Measurements from ENCODE around the gene WDR37. TPM values are rescaled to one million over a fixed set of nuclear protein-coding genes. Genes with fewer than 3 reads are reported as not detected.
A peak's percentile ranks its signal among the peaks of the same experiment; 100 is the strongest.

Gene WDR37
- total RNA-seq, 1 donor from 2014 or later: 10.9 TPM

DNA sequence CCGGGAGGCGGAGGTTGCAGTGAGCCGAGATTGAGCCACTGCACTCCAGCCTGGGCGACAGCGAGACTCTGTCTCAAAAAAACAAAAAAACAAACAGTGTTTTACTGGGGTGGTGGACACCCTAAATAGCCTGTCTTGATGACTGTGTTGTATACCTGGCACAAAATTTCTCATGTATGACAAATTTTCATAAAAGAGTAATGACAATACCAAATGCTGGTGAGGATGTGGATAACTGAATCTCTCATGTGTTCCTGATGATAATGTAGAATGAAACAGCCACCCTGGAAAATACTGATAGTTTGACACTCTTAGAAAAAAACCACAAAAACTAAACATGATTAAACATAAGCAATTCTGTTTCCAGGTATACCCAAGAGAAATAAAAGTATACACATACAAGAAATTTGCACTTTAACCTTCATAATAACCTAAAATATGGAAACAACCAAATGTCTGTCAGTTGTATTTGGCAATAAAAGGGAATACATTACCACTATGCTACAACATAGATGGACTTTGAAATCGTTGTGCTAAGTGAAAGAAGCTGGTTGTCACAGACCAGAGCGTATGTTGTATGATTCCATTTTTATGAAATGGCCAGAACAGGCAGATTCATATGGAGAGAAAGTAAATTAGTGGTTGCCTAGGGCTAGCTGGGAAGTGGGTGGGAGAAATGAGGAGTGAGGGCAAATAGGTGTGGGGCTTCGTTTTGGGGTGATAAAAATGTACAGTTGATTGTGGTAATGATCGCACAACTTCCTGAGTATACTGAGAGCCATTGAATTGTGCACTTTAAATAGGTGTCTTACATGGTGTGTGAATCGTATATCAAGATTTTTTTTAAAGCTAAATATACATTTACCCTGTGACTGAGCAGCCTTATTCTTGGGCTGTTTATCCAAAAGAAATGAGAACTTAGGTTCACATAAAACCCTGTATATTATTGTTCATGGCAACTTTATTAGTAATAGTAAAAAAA lies 12.5 kb downstream of the WDR37 start:
- H3K9me3 Mint-ChIP-seq (ENCODE audit: low read depth): no peaks in the 10 kb centered on the region
- no peaks in the 10 kb centered on the region for H3K27me3 Mint-ChIP-seq (ENCODE audit: low read depth)
- TF ChIP-seq, protein P1, sequence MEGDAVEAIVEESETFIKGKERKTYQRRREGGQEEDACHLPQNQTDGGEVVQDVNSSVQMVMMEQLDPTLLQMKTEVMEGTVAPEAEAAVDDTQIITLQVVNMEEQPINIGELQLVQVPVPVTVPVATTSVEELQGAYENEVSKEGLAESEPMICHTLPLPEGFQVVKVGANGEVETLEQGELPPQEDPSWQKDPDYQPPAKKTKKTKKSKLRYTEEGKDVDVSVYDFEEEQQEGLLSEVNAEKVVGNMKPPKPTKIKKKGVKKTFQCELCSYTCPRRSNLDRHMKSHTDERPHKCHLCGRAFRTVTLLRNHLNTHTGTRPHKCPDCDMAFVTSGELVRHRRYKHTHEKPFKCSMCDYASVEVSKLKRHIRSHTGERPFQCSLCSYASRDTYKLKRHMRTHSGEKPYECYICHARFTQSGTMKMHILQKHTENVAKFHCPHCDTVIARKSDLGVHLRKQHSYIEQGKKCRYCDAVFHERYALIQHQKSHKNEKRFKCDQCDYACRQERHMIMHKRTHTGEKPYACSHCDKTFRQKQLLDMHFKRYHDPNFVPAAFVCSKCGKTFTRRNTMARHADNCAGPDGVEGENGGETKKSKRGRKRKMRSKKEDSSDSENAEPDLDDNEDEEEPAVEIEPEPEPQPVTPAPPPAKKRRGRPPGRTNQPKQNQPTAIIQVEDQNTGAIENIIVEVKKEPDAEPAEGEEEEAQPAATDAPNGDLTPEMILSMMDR (IDR thresholded peaks at IDR 0.05): no peak
- H3K36me3 Mint-ChIP-seq (ENCODE audit: low read depth): peaks cover 14% of the 10 kb centered on the region
- DNase-seq (ENCODE audit: low spot score): no peak
- peaks cover 10% of the 10 kb centered on the region for H3K4me1 Mint-ChIP-seq (ENCODE audit: low read depth)
- no peak overlapping the region for H3K27ac Mint-ChIP-seq (ENCODE audit: unreplicated experiment)
- no peak overlapping the region for H3K4me3 Mint-ChIP-seq (ENCODE audit: unreplicated experiment)

DNA sequence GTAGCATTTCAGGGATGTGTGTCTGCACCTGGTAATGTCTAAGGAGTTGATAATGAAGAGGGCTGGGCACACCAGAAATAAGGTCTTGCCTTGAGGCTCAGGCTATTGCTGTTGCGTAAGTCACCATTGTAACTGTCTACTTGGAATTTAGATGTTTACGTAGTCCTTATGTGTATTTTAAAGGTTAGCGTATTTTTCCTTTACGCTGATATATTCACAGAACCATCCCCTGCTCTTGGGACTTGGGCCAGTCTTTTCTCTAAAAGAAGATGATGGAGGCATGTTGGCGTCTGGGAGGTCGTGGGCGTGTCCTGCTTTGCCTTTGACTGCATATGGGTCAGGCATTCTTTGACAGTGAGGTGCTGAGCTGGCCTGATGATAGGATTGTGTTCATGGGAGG lies 14.7 kb downstream of the WDR37 start:
- no peaks in the 10 kb centered on the region for H3K9me3 Mint-ChIP-seq (ENCODE audit: low read depth)
- no peak for DNase-seq (ENCODE audit: low spot score)
- TF ChIP-seq, protein P1 (IDR thresholded peaks at IDR 0.05): no peak
- no peak overlapping the region for H3K27ac Mint-ChIP-seq (ENCODE audit: unreplicated experiment)
- H3K27me3 Mint-ChIP-seq (ENCODE audit: low read depth): no peaks in the 10 kb centered on the region
- H3K4me3 Mint-ChIP-seq (ENCODE audit: unreplicated experiment): no peak overlapping the region
- peaks cover 5% of the 10 kb centered on the region for H3K36me3 Mint-ChIP-seq (ENCODE audit: low read depth)
- peaks cover 10% of the 10 kb centered on the region for H3K4me1 Mint-ChIP-seq (ENCODE audit: low read depth)

DNA sequence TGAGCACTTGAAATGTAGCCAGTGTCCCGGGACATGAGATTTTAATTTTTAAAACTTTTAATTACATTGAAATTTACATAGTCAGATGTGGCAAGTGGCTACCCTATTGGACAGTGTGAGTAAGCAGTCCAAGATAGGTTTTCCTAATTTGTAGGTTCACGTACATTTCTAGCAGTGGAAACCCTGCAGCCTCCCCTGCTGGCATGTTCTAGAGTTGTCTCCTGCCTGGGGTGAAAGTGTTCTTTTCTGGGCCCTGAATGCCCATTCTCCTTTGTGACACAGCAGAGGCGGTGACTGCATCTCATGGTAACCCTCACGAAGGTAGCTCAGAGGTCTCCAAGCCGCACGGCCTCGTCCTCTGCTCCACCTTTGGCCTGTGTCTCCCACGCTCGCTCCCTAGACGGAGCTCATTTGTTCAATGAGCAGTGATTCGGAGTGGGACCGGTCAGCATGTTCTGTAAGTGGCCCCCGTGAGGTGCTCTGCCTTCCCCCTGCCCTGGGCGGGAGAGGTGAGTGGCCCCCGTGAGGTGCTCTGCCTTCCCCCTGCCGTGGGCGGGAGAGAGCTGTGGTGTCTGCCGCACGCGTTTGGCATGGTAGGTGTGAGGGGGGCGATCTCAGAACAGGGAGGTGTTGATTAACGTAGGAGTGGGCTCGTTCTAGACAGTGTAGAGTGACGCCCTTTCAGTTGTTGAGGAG lies 18.0 kb downstream of the WDR37 start:
- Mint-ChIP-seq H3K4me3 (ENCODE audit: unreplicated experiment) (no peak overlapping the region), H3K27me3 (ENCODE audit: low read depth) (no peaks in the 10 kb centered on the region), H3K27ac (ENCODE audit: unreplicated experiment) (no peak overlapping the region), H3K9me3 (ENCODE audit: low read depth) (no peaks in the 10 kb centered on the region), H3K36me3 (ENCODE audit: low read depth) (peaks cover 9% of the 10 kb centered on the region), H3K4me1 (ENCODE audit: low read depth) (peaks cover 7% of the 10 kb centered on the region)
- TF ChIP-seq, protein P1 (IDR thresholded peaks at IDR 0.05): peak; percentile 19
- no peak for DNase-seq (ENCODE audit: low spot score)

DNA sequence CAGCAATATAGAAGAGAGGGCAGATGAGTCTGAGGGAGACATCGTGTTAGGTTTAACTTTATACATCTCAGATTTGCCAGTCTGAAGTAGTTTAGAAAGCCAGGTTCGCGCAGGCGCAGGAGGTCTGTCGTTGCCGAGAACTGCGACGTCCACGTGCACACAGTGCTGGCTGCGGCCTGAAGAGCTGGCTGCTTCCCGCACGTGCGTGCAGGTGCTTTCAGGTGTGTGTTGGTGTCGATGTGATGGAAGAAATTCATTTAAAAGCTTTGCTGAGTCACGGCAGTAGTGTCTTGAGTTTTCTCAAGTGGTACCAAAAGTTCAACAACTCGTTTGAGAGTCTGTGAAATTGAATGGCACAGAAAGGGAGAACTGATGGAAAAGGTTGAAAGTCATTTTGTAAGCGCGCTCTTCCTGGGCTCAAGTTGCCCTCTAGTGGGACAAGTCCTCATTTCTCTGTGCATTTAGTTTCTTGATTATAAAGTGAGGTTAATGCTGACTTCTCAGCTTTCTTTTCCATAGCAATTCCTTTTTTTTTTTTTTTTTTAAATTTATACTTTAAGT lies 18.6 kb downstream of the WDR37 start:
- Mint-ChIP-seq H3K4me3 (ENCODE audit: unreplicated experiment) (no peak overlapping the region), H3K9me3 (ENCODE audit: low read depth) (no peaks in the 10 kb centered on the region), H3K27me3 (ENCODE audit: low read depth) (no peaks in the 10 kb centered on the region), H3K4me1 (ENCODE audit: low read depth) (peaks cover 3% of the 10 kb centered on the region), H3K36me3 (ENCODE audit: low read depth) (peaks cover 13% of the 10 kb centered on the region), H3K27ac (ENCODE audit: unreplicated experiment) (no peak overlapping the region)
- TF ChIP-seq, protein P1 (IDR thresholded peaks at IDR 0.05): peak; percentile 62
- DNase-seq (ENCODE audit: low spot score): no peak

DNA sequence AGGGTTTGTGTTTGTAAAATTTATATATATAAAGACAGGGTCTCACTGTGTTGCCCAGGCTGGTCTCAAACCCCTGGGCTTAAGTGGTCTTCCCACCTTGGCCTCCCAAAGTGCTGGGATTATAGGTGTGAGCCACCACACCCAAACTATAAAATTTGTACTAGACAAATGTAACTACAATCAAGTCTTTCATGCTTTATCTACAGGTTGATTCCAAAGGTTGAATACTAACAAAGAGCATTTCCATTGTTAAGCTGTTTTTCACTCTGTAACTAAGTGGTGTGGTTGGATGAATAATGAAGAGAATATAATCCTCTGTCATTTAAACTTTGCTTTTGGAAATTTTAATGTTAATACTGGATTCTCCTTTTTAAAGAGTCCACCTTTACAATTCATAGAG lies 22.5 kb downstream of the WDR37 start:
- H3K27ac Mint-ChIP-seq (ENCODE audit: unreplicated experiment): no peak overlapping the region
- no peaks in the 10 kb centered on the region for H3K9me3 Mint-ChIP-seq (ENCODE audit: low read depth)
- H3K4me3 Mint-ChIP-seq (ENCODE audit: unreplicated experiment): no peak overlapping the region
- no peaks in the 10 kb centered on the region for H3K27me3 Mint-ChIP-seq (ENCODE audit: low read depth)
- TF ChIP-seq, protein P1 (IDR thresholded peaks at IDR 0.05): no peak
- no peaks in the 10 kb centered on the region for H3K4me1 Mint-ChIP-seq (ENCODE audit: low read depth)
- DNase-seq (ENCODE audit: low spot score): no peak
- H3K36me3 Mint-ChIP-seq (ENCODE audit: low read depth): peaks cover 22% of the 10 kb centered on the region
